NCI-H82 treated with DMSO at 0.1 percent for 48 hours (cell line): ENCODE measurements around the gene ZKSCAN2.
A peak's percentile ranks its signal among the peaks of the same experiment; 100 is the strongest.

Source experiments
- DNase-seq: peaks from one replicate; lab custom pipeline; 2025; ENCODE audit not compliant: unreplicated experiment; lab: John Stamatoyannopoulos, UW

The ZKSCAN2 gene

GRCh38 chr16:25257470-25257955 lies at the start of gene ZKSCAN2:
TSS of gene ZKSCAN2 (minus strand) at chr16:25257845. CDS start at chr16:25257127, 718 bp downstream.
- peak; percentile 66 for DNase-seq

DNA sequence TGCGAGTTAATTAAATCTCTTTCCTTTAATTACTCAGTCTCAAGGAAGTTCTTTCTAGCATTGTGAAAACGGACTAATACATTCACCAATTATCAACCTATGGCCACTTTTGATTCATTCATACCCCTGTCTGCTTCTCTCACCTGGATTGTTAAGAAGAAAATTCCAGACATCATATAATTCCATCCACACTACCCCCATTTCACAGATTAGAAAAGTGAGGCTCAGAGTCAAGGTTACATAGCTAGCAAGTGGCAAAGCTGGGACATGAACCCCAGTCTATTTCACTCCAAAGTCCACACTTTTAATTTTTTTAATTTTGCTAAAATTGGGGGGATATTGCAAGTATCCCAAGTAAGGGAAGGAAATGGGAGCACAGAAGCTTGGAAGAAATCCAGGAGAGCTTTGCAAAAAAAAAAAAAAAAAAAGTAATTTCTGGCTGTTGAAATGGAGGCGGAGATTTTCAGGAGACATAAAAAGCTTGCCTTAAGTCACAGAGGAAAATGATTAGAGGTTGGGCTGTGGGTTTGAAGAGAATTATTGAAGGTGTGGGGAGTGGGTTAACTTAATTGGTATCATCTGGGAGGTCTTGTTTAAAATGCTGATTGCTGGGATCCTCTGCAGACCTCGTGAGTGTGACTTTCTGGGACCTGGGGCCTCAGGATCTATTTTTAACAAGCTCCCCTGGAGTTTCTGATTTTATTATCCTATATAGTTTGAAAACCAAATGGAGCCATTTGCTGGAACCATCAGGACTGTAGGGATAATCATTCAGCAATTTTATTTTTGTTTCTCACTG lies 42.3 kb upstream of the ZKSCAN2 start:
- DNase-seq: no peak

DNA sequence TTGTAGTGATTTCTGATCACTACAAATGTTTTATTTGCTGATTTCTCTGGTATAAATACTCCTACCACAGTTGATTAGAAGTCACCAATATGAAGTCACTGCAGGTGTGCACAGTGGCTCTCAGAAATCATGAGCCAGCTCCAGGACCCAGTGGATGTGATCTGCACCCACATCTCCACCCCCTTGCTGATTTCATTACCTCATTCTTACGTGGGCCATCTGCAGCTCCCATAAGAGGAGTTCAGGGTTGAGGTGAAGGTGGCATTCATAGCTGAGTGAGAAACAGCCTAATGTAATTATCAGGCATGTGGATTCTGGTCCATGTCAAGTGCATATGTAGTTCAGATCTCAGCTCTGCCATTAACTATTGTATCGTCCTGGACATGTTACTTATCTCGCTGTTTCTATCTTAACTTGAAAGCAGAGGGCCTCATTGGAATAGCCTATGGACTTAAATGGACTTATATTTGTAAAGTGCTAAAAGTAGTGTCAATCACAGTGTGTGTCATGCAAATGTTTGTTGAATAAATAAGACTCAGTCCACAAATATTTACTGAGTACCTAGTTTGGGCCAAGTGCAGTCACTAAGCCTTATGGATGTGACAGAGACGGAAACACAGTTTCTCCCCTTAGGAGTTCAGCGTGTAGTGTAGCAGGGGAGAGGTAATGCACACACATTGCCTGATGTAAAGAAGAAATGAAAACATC lies 40.7 kb upstream of the ZKSCAN2 start:
- DNase-seq: no peak

- DNase-seq: no peak
Measured at GRCh38 chr16:25297151-25297787, 39.6 kb upstream of the ZKSCAN2 start.

DNA sequence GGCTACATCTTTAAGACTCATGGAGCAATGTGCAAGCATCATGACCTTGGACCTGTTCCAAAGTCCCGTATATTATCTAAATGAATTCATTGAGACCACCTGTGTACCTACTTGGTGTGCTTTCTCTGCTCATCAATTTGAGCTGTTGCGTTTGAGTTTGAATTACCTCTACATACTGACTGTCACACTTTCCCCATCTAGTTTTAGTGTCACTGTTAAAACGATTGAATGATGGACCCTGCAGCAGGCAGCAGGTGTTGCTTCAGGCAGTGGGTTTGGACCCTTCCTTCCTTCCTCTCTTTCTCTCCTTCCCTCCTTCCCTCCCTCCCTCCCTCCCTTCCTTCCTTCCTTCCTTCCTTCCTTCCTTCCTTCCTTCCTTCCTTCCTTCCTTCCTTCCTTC lies 33.9 kb upstream of the ZKSCAN2 start:
- no peak for DNase-seq

DNA sequence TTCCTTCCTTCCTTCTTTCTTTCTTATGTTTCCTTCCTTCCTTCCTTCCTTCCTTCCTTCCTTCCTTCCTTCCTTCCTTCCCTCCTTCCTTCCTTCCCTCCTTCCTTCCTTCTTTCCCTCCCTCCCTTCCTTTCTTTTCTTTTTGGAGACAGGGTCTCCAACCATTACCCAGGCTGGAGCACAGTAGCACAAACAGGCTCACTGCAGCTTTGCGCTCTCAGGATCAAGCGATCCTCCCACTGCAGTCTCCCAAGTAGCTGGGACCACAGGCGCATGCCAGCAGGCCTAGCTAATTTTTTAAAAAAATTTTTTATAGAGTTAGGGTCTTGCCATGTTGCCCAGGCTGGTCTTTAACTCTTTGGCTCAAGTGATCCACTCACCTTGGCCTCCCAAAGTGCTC lies 31.8 kb upstream of the ZKSCAN2 start:
- no peak for DNase-seq

GRCh38 chr16:25279491-25279890 lies 21.8 kb upstream of the ZKSCAN2 start:
- no peak for DNase-seq

GRCh38 chr16:25271421-25271820 lies 13.8 kb upstream of the ZKSCAN2 start:
- no peak for DNase-seq

GRCh38 chr16:25270577-25270976 lies 12.9 kb upstream of the ZKSCAN2 start:
- DNase-seq: no peak

DNA sequence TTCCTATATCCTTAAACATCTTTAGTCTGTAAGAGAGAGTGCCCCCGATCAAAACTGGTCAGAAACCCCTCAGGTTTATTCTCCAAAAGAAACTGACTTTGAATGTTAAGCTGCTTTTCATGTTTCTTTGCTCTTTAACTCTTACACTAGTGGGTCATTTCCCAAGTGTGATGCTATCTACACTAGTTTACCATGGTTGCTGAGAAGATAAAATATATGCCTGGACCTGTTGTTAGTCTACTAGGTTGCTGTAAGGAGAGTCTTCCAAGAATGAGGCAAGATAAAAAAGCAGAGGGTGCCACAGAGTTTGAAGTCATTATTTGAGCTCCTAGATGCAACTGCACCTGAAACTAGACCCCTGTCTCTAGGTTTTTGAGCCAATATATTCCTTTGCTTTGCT lies 12.2 kb upstream of the ZKSCAN2 start:
- DNase-seq: no peak

- DNase-seq: no peak
Measured at GRCh38 chr16:25265968-25266367, 8.3 kb upstream of the ZKSCAN2 start.

DNA sequence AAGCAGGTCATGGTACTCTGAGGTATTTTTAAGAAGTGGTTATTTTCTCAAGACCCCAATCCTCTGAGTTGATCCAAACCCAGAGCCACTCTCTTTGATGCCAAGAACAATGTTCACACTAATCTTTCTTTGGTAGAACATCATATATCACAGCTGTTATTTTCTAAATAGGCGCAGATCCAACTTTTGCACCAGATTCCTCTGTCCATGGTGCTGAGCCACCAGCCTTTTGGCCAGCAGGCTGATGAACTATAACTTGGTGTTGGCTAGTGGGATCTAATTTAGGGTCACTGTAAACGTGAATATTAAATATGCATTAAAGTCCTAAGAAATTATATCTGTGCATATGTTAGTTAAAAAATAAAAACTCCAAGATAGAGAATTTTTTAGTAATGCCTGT lies 7.0 kb upstream of the ZKSCAN2 start:
- no peak for DNase-seq

DNA sequence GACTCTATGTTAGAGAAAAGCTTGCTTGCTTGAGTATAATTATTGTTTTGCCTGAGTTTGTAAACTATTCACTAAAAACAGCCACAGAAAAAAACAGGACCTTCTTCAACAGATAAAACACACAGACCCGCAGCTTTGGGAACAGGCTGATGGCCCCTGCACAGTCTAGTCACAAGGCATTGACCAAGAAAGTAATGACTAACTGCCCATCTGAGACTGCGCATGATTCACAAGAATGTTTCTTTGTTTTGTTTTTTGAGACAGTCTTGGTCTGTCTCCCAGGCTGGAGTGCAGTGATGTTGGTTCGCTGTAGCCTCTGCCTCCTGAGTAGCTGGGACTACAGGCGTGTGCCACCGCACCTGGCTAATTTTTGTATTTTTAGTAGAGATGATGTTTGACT lies 2.8 kb upstream of the ZKSCAN2 start:
- DNase-seq: no peak

GRCh38 chr16:25258861-25259179 lies 1.2 kb upstream of the ZKSCAN2 start:
- no peak for DNase-seq

- peak; percentile 80 for DNase-seq
Measured at GRCh38 chr16:25257956-25258860, 563 bp upstream of the ZKSCAN2 start.

DNA sequence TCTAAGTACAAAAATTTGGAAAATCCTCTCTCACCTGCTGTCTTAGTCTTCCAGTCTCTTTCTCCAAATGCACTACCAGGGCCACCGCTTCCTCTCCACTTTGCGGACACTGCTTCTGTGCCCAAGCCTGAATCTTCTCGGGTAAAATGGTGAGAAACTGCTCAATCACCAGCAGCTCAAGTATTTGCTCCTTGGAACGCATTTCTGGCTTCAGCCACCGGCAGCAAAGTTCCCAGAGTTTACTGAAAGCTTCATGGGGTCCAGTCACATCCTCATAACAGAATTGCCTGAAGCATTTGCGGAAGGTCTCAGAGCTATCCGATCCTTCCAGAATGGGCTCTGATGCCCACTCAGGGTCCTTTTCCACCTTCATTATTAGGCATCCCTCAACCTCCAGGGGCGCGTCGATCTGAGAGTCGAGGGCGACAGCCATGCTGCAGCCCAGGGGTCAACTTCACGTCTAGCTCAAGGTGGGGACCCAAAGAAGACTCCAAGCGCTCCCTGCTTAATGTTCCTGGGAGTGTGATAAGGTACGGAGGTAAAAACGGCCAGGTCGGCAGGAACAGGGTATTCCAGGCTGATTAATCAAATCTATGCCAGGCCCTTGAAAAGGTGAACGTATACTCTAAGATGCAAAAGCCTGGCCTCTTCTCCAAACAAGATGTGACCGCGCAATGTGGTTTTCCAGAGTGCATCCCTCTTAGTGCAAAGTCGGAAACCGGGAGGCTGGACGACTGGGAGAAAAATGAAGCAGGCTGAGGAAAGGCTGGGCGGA lies 763 bp downstream of the ZKSCAN2 start:
- DNase-seq: no peak

DNA sequence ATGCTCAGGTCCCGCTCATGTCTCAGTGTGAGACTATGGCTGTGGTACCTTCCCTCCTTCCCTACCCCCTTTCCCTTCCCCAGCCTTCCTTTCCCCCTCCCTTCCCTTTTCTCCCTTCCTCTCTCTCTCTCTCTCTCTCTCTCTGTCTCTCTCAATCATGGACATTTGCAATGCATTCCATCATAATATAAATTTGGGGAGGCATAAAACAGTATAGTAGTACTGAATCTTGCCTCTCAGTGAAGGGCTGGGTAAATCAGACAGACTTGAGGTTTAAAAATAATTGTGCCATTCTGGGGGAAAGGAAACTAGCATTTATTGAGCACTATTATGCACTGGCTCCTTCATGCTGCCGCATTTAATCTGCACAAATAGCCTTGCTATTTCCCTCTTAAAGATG lies 4.3 kb downstream of the ZKSCAN2 start:
- no peak for DNase-seq

DNA sequence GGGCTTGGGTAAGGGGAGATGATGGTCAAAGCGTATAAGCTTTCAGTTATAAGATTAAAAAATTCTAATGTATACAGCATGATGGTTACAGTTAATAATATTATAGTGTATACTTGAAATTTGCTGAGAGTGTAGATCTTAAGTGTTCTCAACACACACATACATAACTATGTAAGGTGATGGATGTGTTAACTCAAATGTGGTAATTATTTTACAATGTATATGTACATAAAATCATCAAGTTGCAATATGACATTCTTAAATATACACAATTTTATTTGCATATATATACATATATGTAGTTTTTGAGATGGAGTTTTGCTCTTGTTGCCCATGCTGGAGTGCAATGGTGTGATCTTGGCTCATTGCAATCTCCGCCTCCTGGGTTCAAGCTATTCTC lies 7.2 kb downstream of the ZKSCAN2 start:
- DNase-seq: no peak

DNA sequence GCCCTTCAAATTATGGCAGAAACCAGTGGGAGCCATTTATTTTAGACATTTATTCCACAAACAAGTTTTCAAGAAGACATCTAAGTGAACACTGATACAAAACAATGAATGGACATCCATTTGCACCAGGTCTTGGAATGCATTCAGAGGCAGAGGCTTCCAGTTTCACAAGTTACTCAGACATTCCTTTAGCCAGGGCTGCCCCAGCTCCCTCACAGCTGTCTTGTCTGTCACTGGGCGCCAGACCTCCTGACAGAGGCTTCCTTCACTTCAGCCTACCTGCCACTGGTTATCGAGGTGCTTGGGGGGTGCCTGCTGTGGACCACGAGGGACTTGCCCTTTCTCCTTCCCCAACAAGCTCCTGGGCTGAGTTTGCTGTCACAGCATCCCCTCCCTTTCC lies 21.7 kb downstream of the ZKSCAN2 start:
- no peak for DNase-seq

DNA sequence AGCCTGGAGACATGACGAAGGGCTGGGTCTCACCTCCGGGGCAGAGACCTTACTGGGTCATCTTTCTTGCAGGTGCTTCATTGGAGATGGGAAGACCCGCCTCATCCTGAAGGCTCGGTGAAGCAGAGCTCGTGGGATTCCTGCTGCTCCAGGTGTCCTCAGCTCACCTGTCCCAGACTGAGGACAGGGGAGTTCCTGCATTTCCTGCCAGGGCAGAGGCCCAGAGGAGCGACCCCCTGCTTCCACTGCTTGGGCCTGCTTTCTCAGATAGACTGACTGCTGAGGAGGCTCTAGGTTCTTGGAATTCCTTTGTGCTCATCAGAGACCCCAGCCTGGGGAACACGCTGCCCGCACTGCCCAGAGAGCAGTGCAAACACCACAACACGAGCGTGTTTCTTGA lies 29.3 kb downstream of the ZKSCAN2 start:
- DNase-seq: no peak
